Measurements from ENCODE around the gene CCDC171.

CCDC171 gene

GRCh38 chr9:15743512-15743911 lies 190.7 kb downstream of the CCDC171 start:
- DNase-seq (ENCODE audit: low read depth in 1 of 2, low spot score in 1 of 2), result no peak
- Histone ChIP-seq H3K27ac (replicated peaks) (no peak overlapping the region), H3K4me3 (replicated peaks; ENCODE audit: insufficient read depth, low read length) (no peak overlapping the region), H3K27me3 (ENCODE audit: insufficient read depth, poor library complexity, severe bottlenecking) (no peaks in the 10 kb centered on the region)
- TF ChIP-seq, protein P1, sequence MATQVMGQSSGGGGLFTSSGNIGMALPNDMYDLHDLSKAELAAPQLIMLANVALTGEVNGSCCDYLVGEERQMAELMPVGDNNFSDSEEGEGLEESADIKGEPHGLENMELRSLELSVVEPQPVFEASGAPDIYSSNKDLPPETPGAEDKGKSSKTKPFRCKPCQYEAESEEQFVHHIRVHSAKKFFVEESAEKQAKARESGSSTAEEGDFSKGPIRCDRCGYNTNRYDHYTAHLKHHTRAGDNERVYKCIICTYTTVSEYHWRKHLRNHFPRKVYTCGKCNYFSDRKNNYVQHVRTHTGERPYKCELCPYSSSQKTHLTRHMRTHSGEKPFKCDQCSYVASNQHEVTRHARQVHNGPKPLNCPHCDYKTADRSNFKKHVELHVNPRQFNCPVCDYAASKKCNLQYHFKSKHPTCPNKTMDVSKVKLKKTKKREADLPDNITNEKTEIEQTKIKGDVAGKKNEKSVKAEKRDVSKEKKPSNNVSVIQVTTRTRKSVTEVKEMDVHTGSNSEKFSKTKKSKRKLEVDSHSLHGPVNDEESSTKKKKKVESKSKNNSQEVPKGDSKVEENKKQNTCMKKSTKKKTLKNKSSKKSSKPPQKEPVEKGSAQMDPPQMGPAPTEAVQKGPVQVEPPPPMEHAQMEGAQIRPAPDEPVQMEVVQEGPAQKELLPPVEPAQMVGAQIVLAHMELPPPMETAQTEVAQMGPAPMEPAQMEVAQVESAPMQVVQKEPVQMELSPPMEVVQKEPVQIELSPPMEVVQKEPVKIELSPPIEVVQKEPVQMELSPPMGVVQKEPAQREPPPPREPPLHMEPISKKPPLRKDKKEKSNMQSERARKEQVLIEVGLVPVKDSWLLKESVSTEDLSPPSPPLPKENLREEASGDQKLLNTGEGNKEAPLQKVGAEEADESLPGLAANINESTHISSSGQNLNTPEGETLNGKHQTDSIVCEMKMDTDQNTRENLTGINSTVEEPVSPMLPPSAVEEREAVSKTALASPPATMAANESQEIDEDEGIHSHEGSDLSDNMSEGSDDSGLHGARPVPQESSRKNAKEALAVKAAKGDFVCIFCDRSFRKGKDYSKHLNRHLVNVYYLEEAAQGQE (IDR thresholded peaks at IDR 0.05; ENCODE audit: insufficient replicate concordance, low read depth), result no peak
- TF ChIP-seq POLR2AphosphoS5 (IDR thresholded peaks at IDR 0.05; ENCODE audit: low read depth) (no peak), GABPA (IDR thresholded peaks at IDR 0.05; ENCODE audit: low read depth) (no peak), SPI1 (IDR thresholded peaks at IDR 0.05; ENCODE audit: borderline replicate concordance, low read depth) (no peak), CTCF (IDR thresholded peaks at IDR 0.05; ENCODE audit: insufficient read depth, low read length) (no peak)

DNA sequence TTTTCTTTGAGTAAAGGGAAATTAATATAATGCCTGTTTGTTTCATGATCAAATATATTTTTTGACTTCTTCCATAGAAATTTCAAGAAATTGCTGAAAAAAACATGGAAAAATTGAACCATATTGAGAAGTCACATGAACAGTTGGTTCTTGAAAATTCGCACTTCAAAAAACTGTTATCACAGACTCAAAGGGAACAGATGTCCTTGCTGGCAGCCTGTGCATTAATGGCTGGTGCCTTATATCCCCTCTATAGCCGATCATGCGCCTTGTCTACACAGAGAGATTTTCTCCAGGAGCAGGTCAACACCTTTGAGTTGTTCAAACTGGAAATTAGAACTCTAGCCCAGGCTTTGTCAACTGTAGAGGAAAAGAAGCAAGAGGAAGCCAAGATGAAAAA lies 191.4 kb downstream of the CCDC171 start:
- DNase-seq (ENCODE audit: low read depth in 1 of 2, low spot score in 1 of 2), result no peak

GRCh38 chr9:15746905-15747304 lies 194.1 kb downstream of the CCDC171 start:
- no peak overlapping the region for H3K4me3 ChIP-seq (replicated peaks; ENCODE audit: insufficient read depth, low read length)
- H3K27me3 ChIP-seq (ENCODE audit: insufficient read depth, poor library complexity, severe bottlenecking), result no peaks in the 10 kb centered on the region
- H3K27ac ChIP-seq (replicated peaks), result no peak overlapping the region
- DNase-seq (ENCODE audit: low read depth in 1 of 2, low spot score in 1 of 2), result no peak
- TF ChIP-seq CTCF (IDR thresholded peaks at IDR 0.05; ENCODE audit: insufficient read depth, low read length) (no peak), SPI1 (IDR thresholded peaks at IDR 0.05; ENCODE audit: borderline replicate concordance, low read depth) (no peak), GABPA (IDR thresholded peaks at IDR 0.05; ENCODE audit: low read depth) (no peak), POLR2AphosphoS5 (IDR thresholded peaks at IDR 0.05; ENCODE audit: low read depth) (no peak)
- TF ChIP-seq, protein P1 (IDR thresholded peaks at IDR 0.05; ENCODE audit: insufficient replicate concordance, low read depth), result no peak

More for the DNA sequence above, 191.4 kb downstream of the CCDC171 start:
- Histone ChIP-seq H3K4me3 (replicated peaks; ENCODE audit: insufficient read depth, low read length) (no peak overlapping the region), H3K27ac (replicated peaks) (no peak overlapping the region), H3K27me3 (ENCODE audit: insufficient read depth, poor library complexity, severe bottlenecking) (no peaks in the 10 kb centered on the region)
- TF ChIP-seq GABPA (IDR thresholded peaks at IDR 0.05; ENCODE audit: low read depth) (no peak), SPI1 (IDR thresholded peaks at IDR 0.05; ENCODE audit: borderline replicate concordance, low read depth) (no peak), CTCF (IDR thresholded peaks at IDR 0.05; ENCODE audit: insufficient read depth, low read length) (no peak), POLR2AphosphoS5 (IDR thresholded peaks at IDR 0.05; ENCODE audit: low read depth) (no peak)
- TF ChIP-seq, protein P1 (IDR thresholded peaks at IDR 0.05; ENCODE audit: insufficient replicate concordance, low read depth), result no peak

All from HL-60 (cell line).